Osteocyte (in vitro differentiated cells): ENCODE results near the gene PITRM1. TPM values are rescaled to one million over a fixed set of nuclear protein-coding genes. Genes with fewer than 3 reads are reported as not detected.

ENCODE experiments used
- DNase-seq: peaks from one replicate; pipeline ENCODE4 v3.0.0; 2021; ENCODE audit warnings: mixed read lengths; ENCODE audit not compliant: unreplicated experiment; ENCODE audit errors: extremely low spot score
- H3K27ac Mint-ChIP-seq: one replicate; pipeline ENCODE4 v1.8.0; 2021; ENCODE audit warnings: mild to moderate bottlenecking, mixed read lengths; ENCODE audit not compliant: unreplicated experiment
- H3K27me3 Mint-ChIP-seq: one replicate; pipeline ENCODE4 v1.8.0; 2021; ENCODE audit warnings: mixed read lengths; ENCODE audit not compliant: unreplicated experiment
- H3K36me3 Mint-ChIP-seq: one replicate; pipeline ENCODE4 v1.8.0; 2021; ENCODE audit warnings: mixed read lengths; ENCODE audit not compliant: unreplicated experiment
- H3K4me1 Mint-ChIP-seq: one replicate; pipeline ENCODE4 v1.8.0; 2021; ENCODE audit warnings: mixed read lengths; ENCODE audit not compliant: unreplicated experiment
- H3K4me3 Mint-ChIP-seq: one replicate; pipeline ENCODE4 v1.8.0; 2021; ENCODE audit warnings: mild to moderate bottlenecking, moderate library complexity, mixed read lengths; ENCODE audit not compliant: unreplicated experiment
- H3K9me3 Mint-ChIP-seq: one replicate; pipeline ENCODE4 v1.8.0; 2021; ENCODE audit warnings: mixed read lengths; ENCODE audit not compliant: unreplicated experiment
- CTCF ChIP-seq: fragments of 200-600 bp; sonication (generic); IDR thresholded peaks from 2 replicates; pipeline ENCODE4 v1.5.0; 2021; ENCODE audit warnings: antibody characterized with exemption, mild to moderate bottlenecking, moderate library complexity
- total RNA-seq: library from RNA; stranded (reverse); gene quantifications from 2 replicates; pipeline ENCODE4 v1.2.1, GENCODE V29; 2021

Gene PITRM1
- total RNA-seq, 1 donor from 2014 or later: 76.5 TPM

GRCh38 chr10:3217853-3218252 is 45.3 kb upstream of the PITRM1 start:
- Mint-ChIP-seq H3K9me3 (no peaks in the 10 kb centered on the region), H3K4me1 (peaks cover 3% of the 10 kb centered on the region), H3K36me3 (no peaks in the 10 kb centered on the region), H3K4me3 (no peak overlapping the region), H3K27me3 (no peaks in the 10 kb centered on the region), H3K27ac (no peak overlapping the region)
- TF ChIP-seq CTCF: no peak
- no peak for DNase-seq

GRCh38 chr10:3217301-3217700 is 44.7 kb upstream of the PITRM1 start:
- H3K27me3 Mint-ChIP-seq: no peaks in the 10 kb centered on the region

GRCh38 chr10:3215153-3215775 is 42.7 kb upstream of the PITRM1 start:
- no peak overlapping the region for H3K27ac Mint-ChIP-seq
- H3K36me3 Mint-ChIP-seq: no peaks in the 10 kb centered on the region
- no peak for DNase-seq
- no peak for TF ChIP-seq CTCF
- no peak overlapping the region for H3K4me3 Mint-ChIP-seq
- H3K4me1 Mint-ChIP-seq: no peaks in the 10 kb centered on the region
- H3K9me3 Mint-ChIP-seq: no peaks in the 10 kb centered on the region
- H3K27me3 Mint-ChIP-seq: peaks cover 5% of the 10 kb centered on the region

More at GRCh38 chr10:3217301-3217700, 44.7 kb upstream of the PITRM1 start:
- no peak overlapping the region for H3K4me3 Mint-ChIP-seq
- TF ChIP-seq CTCF: no peak
- no peaks in the 10 kb centered on the region for H3K36me3 Mint-ChIP-seq
- H3K4me1 Mint-ChIP-seq: peaks cover 3% of the 10 kb centered on the region
- no peak for DNase-seq
- no peaks in the 10 kb centered on the region for H3K9me3 Mint-ChIP-seq
- H3K27ac Mint-ChIP-seq: no peak overlapping the region

- no peak for TF ChIP-seq CTCF
- no peak overlapping the region for H3K27ac Mint-ChIP-seq
- H3K27me3 Mint-ChIP-seq: peaks cover 10% of the 10 kb centered on the region
- DNase-seq: no peak
- no peaks in the 10 kb centered on the region for H3K4me1 Mint-ChIP-seq
- no peaks in the 10 kb centered on the region for H3K9me3 Mint-ChIP-seq
- H3K36me3 Mint-ChIP-seq: no peaks in the 10 kb centered on the region
- H3K4me3 Mint-ChIP-seq: no peak overlapping the region
Observed at GRCh38 chr10:3213758-3214515, 41.4 kb upstream of the PITRM1 start.

- H3K36me3 Mint-ChIP-seq: no peaks in the 10 kb centered on the region
- peaks cover 10% of the 10 kb centered on the region for H3K27me3 Mint-ChIP-seq
- H3K4me3 Mint-ChIP-seq: no peak overlapping the region
- H3K27ac Mint-ChIP-seq: no peak overlapping the region
- no peaks in the 10 kb centered on the region for H3K4me1 Mint-ChIP-seq
- TF ChIP-seq CTCF: no peak
- H3K9me3 Mint-ChIP-seq: no peaks in the 10 kb centered on the region
- no peak for DNase-seq
Observed at GRCh38 chr10:3213208-3213607, 40.6 kb upstream of the PITRM1 start.
